Thoracic aorta (tissue), 2 donors: ENCODE results near the gene DOCK4. TPM values are rescaled to one million over a fixed set of nuclear protein-coding genes. Genes with fewer than 3 reads are reported as not detected.

Source experiments
- ATAC-seq: fragments of 150-250 bp; one replicate; pipeline ENCODE4 v1.8.0; 2017; ENCODE audit warnings: low read depth; ENCODE audit not compliant: insufficient number of reproducible peaks, low FRiP score
- DNase-seq: peaks from one replicate; pipeline ENCODE4 v3.0.0-alpha.2; 2020; ENCODE audit warnings: low spot score
- H3K27ac ChIP-seq, 2 donors: fragments of 200-600 bp; sonication (generic); 1 replicate in 1 of 2; 2 replicates in 1 of 2; pipeline ENCODE4 v1.5.1; 2016; ENCODE audit warnings: mild to moderate bottlenecking in 2 of 2, moderate library complexity in 2 of 2
- H3K27me3 ChIP-seq: fragments of 200-600 bp; sonication (generic); replicated peaks from 2 replicates; pipeline ENCODE4 v1.6.0; 2016; ENCODE audit warnings: mild to moderate bottlenecking; ENCODE audit not compliant: insufficient read depth
- H3K36me3 ChIP-seq: fragments of 200-600 bp; sonication (generic); one replicate; pipeline ENCODE4 v1.5.1; 2016
- H3K4me1 ChIP-seq, 2 donors: fragments of 200-600 bp; sonication (generic); 1 replicate in 1 of 2; 2 replicates in 1 of 2; pipeline versions ENCODE4 v1.5.1 to v1.6.0; 2016; ENCODE audit warnings: low read depth in 2 of 2, mild to moderate bottlenecking in 1 of 2; ENCODE audit not compliant: control insufficient read depth in 1 of 2
- H3K4me3 ChIP-seq: fragments of 200-600 bp; sonication (generic); 2 replicates; pipeline ENCODE4 v1.5.1; 2016; ENCODE audit warnings: mild to moderate bottlenecking
- H3K9me3 ChIP-seq: fragments of 200-600 bp; sonication (generic); 2 replicates; pipeline ENCODE4 v1.5.1; 2016
- total RNA-seq, 2 donors: library from RNA; depleted of rRNA; stranded (reverse); fragments of >200 nt; gene quantifications; one replicate each; pipeline versions ENCODE4 v1.1.0 to v1.2.3, GENCODE V29; 2016
- TF ChIP-seq, protein P1 (sequence below): fragments of 200-600 bp; sonication (generic); IDR thresholded peaks from one replicate; pipeline ENCODE4 v1.5.1; 2019; ENCODE audit warnings: antibody characterized with exemption

DOCK4 gene
- total RNA-seq, 2 donors from 2014 or later: 22.3 to 71.5 TPM

DNA sequence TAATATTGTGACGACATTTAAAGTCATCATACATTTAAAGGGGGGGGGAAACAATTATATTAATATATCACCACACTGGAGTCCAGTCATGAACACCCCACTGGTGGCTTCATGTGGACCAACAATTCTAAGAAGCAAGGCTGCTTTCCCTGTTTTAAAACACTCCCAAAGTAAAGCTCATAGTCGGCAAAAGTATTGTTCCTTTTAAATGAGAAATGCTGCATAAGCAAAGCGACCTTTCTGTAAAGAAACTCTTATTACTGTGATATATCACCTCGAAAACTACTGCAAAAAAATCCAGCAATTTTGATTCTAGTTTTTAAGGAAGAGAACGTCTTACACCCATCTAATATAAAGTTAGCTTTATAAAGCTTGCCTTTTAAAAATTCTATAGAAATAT lies 112.8 kb downstream of the DOCK4 start:
- Histone ChIP-seq H3K4me3 (no peak overlapping the region), H3K27me3 (no peaks in the 10 kb centered on the region), H3K36me3 (no peaks in the 10 kb centered on the region), H3K27ac (no peak overlapping the region), H3K4me1 (no peaks in the 10 kb centered on the region), H3K9me3 (no peaks in the 10 kb centered on the region)
- ATAC-seq (no peak), DNase-seq (no peak)
- TF ChIP-seq, protein P1, sequence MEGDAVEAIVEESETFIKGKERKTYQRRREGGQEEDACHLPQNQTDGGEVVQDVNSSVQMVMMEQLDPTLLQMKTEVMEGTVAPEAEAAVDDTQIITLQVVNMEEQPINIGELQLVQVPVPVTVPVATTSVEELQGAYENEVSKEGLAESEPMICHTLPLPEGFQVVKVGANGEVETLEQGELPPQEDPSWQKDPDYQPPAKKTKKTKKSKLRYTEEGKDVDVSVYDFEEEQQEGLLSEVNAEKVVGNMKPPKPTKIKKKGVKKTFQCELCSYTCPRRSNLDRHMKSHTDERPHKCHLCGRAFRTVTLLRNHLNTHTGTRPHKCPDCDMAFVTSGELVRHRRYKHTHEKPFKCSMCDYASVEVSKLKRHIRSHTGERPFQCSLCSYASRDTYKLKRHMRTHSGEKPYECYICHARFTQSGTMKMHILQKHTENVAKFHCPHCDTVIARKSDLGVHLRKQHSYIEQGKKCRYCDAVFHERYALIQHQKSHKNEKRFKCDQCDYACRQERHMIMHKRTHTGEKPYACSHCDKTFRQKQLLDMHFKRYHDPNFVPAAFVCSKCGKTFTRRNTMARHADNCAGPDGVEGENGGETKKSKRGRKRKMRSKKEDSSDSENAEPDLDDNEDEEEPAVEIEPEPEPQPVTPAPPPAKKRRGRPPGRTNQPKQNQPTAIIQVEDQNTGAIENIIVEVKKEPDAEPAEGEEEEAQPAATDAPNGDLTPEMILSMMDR: no peak

DNA sequence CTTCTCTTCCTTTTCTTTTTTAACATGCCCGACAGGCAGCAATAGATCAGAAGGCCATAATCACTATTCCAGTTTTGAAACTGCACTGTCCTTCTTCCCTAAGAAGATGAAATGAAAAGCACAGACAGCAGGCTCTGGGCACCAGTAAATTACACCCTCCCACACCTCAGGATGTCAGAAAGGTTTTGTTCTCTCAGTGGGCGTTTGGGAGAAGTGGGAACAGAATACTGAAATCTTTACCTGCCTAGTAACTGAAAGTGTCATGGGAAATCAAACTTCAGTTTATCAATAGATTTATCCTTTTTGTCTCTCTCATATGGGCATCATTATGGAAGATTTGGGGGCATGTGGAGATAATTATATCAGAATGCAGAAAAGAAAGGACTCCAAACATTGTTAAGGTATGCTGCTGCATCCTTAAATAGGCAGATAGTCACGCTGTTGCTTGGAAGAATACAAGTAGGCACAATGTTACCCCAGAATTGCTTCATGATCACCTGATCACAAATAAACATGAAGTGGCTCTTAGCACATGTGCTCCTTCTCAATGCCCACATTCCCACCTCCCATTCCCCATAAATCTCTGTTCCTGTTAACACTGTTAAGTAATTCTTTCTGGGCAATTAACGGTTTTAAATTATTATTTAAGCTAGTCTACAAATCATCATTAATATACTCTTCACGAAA lies 113.3 kb downstream of the DOCK4 start:
- TF ChIP-seq, protein P1: no peak
- Histone ChIP-seq H3K27me3 (no peaks in the 10 kb centered on the region), H3K36me3 (no peaks in the 10 kb centered on the region), H3K27ac (no peak overlapping the region), H3K4me1 (no peaks in the 10 kb centered on the region), H3K9me3 (no peaks in the 10 kb centered on the region), H3K4me3 (no peak overlapping the region)
- DNase-seq: no peak
- no peak for ATAC-seq

DNA sequence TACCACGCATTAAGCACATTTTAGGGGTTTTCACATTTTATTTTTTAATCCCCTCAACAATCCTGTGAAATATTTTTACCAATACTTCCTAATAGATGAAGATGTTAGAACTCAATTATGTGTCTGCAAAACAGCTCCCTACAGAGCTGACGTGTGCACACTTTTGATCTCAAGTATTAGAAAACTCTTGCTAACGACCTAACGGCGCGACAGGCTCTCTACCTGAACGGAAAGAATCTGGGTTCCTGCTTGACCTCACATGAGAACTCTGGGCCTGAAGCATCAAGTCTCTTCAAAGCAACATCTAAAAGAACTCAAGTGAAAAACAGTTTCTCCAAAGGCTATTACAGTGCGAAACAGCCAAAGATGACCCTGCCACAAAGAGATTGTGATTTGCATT lies 113.9 kb downstream of the DOCK4 start:
- H3K4me1 ChIP-seq: no peaks in the 10 kb centered on the region
- no peak overlapping the region for H3K4me3 ChIP-seq
- no peaks in the 10 kb centered on the region for H3K27me3 ChIP-seq
- TF ChIP-seq, protein P1: no peak
- DNase-seq (no peak), ATAC-seq (no peak)
- H3K27ac ChIP-seq: no peak overlapping the region
- no peaks in the 10 kb centered on the region for H3K36me3 ChIP-seq
- no peaks in the 10 kb centered on the region for H3K9me3 ChIP-seq

DNA sequence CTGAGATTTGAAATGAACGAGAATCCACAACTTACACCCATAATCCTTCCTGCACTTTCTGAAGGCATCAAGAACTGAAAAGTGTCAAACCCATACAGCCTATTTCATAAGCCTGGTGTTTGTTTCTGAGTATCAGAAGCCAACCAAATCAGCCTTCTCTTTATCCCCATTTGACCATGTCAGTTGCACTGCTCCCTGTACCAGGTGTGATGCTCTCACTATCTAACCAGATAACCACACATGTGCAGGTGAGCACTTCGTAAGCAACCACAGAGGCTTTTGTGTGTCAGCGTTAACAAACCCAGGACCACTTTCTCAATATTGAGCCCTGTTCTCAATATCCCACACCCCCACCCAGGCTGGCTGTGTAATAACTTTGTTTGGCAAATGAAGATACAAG lies 114.4 kb downstream of the DOCK4 start:
- no peaks in the 10 kb centered on the region for H3K36me3 ChIP-seq
- H3K9me3 ChIP-seq: no peaks in the 10 kb centered on the region
- ATAC-seq (no peak), DNase-seq (no peak)
- no peak overlapping the region for H3K27ac ChIP-seq
- no peak overlapping the region for H3K4me3 ChIP-seq
- H3K4me1 ChIP-seq: peaks cover 0 to 4% of the 10 kb centered on the region in 2 donors
- TF ChIP-seq, protein P1: no peak
- H3K27me3 ChIP-seq: no peaks in the 10 kb centered on the region

DNA sequence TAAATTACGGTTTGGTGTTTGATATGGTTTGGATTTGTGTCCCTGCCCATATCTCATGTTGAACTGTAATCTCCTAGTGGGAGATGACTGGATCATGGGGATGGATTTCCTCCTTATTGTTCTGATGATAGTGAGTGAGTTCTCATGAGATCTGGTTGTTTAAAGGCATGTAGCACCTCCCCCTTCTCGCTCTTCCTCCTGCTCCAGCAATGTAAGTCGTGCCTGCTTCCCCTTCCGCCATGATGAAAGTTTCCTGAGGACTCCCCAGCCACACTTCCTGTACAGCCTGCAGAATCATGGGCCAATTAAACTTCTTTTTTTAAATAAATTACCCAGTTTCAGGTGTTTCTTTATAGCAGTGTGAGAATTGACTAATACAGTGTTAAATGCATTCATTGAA lies 116.6 kb downstream of the DOCK4 start:
- DNase-seq (no peak), ATAC-seq (no peak)
- H3K27ac ChIP-seq: no peak overlapping the region
- TF ChIP-seq, protein P1: no peak
- H3K27me3 ChIP-seq: no peaks in the 10 kb centered on the region
- H3K36me3 ChIP-seq: no peaks in the 10 kb centered on the region
- H3K4me3 ChIP-seq: no peak overlapping the region
- H3K9me3 ChIP-seq: no peaks in the 10 kb centered on the region
- peaks cover 13 to 26% of the 10 kb centered on the region in 2 donors for H3K4me1 ChIP-seq
